CD14-positive monocyte (primary cell): Measurements from ENCODE around the gene HIVEP3. TPM values are rescaled to one million over a fixed set of nuclear protein-coding genes. Genes with fewer than 3 reads are reported as not detected.

Experiments
- DNase-seq, 3 donors: peaks; one replicate each; pipeline ENCODE4 v3.0.0-alpha.2; 2011 to 2022
- H2AFZ ChIP-seq: 2 replicates; pipeline ENCODE4 v1.6.0; 2012; ENCODE audit warnings: mild to moderate bottlenecking, low read depth, low read length, inconsistent platforms; ENCODE audit not compliant: insufficient read depth, poor library complexity, severe bottlenecking
- H3K27ac ChIP-seq, 2 donors: 1 replicate in 1 of 2; 2 replicates in 1 of 2; pipeline ENCODE4 v1.5.1; 2012 to 2013; ENCODE audit warnings: low read length in 2 of 2, control low read depth in 1 of 2, inconsistent platforms in 1 of 2, low read depth in 1 of 2, mild to moderate bottlenecking in 1 of 2
- H3K27me3 ChIP-seq, 2 donors: one replicate each; pipeline versions ENCODE4 v1.6.0 to v1.6.1; 2011 to 2013; ENCODE audit warnings: low read length in 2 of 2; ENCODE audit not compliant: control insufficient read depth in 2 of 2, insufficient read depth in 2 of 2
- H3K36me3 ChIP-seq, 2 donors: replicated peaks in 1 of 2; 1 replicate in 1 of 2; 2 replicates in 1 of 2; pipeline versions ENCODE4 v1.5.1 to v1.6.1; 2012 to 2013; ENCODE audit warnings: low read length in 2 of 2, control low read depth in 1 of 2, inconsistent platforms in 1 of 2, mild to moderate bottlenecking in 1 of 2; ENCODE audit not compliant: insufficient read depth in 2 of 2, control insufficient read depth in 1 of 2
- H3K4me1 ChIP-seq, 2 donors: 1 replicate in 1 of 2; 2 replicates in 1 of 2; pipeline versions ENCODE4 v1.5.1 to v1.6.1; 2012 to 2013; ENCODE audit warnings: low read length in 2 of 2, control low read depth in 1 of 2, inconsistent platforms in 1 of 2, mild to moderate bottlenecking in 1 of 2, moderate library complexity in 1 of 2; ENCODE audit not compliant: insufficient read depth in 2 of 2, control insufficient read depth in 1 of 2
- H3K4me2 ChIP-seq: replicated peaks from 2 replicates; pipeline ENCODE3; 2012; ENCODE audit warnings: low read length, moderate library complexity, mild to moderate bottlenecking; ENCODE audit not compliant: poor library complexity, severe bottlenecking; ENCODE audit errors: extremely low read depth
- H3K4me3 ChIP-seq, 3 experiments: fragments of 200-600 bp in 1 of 3; sonication (generic) in 1 of 3; replicated peaks in 1 of 3; 1 replicate in 2 of 3; 2 replicates in 1 of 3; pipeline ENCODE4 v1.5.1; 2011 to 2013; ENCODE audit warnings: low read length in 3 of 3, mild to moderate bottlenecking in 3 of 3, control low read depth in 2 of 3, low read depth in 2 of 3, inconsistent platforms in 1 of 3, moderate library complexity in 1 of 3
- H3K79me2 ChIP-seq: 2 replicates; pipeline ENCODE4 v1.6.0; 2012; ENCODE audit warnings: mild to moderate bottlenecking, control low read depth, inconsistent platforms, low read length, moderate library complexity; ENCODE audit not compliant: insufficient read depth
- H3K9ac ChIP-seq: 2 replicates; pipeline ENCODE4 v1.6.0; 2017; ENCODE audit warnings: low read length, mild to moderate bottlenecking; ENCODE audit not compliant: insufficient read depth, poor library complexity, severe bottlenecking
- H3K9me3 ChIP-seq, 2 donors: replicated peaks in 1 of 2; 1 replicate in 1 of 2; 2 replicates in 1 of 2; pipeline versions ENCODE4 v1.5.1 to v1.6.1; 2012 to 2013; ENCODE audit warnings: low read length in 2 of 2, control low read depth in 1 of 2; ENCODE audit not compliant: control insufficient read depth in 1 of 2, insufficient read depth in 1 of 2
- H4K20me1 ChIP-seq: 2 replicates; pipeline ENCODE4 v1.6.0; 2012; ENCODE audit warnings: mild to moderate bottlenecking, low read length, control low read depth, moderate library complexity; ENCODE audit not compliant: insufficient read depth
- H3K27ac Mint-ChIP-seq, 7 donors: one replicate each; pipeline ENCODE4 v1.8.0; 2020; ENCODE audit warnings: mild to moderate bottlenecking in 7 of 7, mixed read lengths in 7 of 7, moderate library complexity in 6 of 7, inconsistent platforms in 2 of 7
- H3K27me3 Mint-ChIP-seq, 3 donors: one replicate each; pipeline ENCODE4 v1.8.0; 2021 to 2022; ENCODE audit warnings: low read depth in 3 of 3, mild to moderate bottlenecking in 3 of 3, mixed read lengths in 3 of 3, moderate library complexity in 3 of 3, inconsistent platforms in 1 of 3
- H3K36me3 Mint-ChIP-seq, 2 donors: one replicate each; pipeline ENCODE4 v1.8.0; 2020; ENCODE audit warnings: mixed read lengths in 2 of 2, inconsistent platforms in 1 of 2, mild to moderate bottlenecking in 1 of 2
- H3K4me1 Mint-ChIP-seq: one replicate; pipeline ENCODE4 v1.8.0; 2020; ENCODE audit warnings: mild to moderate bottlenecking, mixed read lengths
- H3K4me3 Mint-ChIP-seq, 2 donors: one replicate each; pipeline ENCODE4 v1.8.0; 2020; ENCODE audit warnings: mild to moderate bottlenecking in 2 of 2, mixed read lengths in 2 of 2, moderate library complexity in 1 of 2
- H3K9me3 Mint-ChIP-seq, 7 donors: one replicate each; pipeline ENCODE4 v1.8.0; 2020 to 2022; ENCODE audit warnings: mixed read lengths in 7 of 7, mild to moderate bottlenecking in 6 of 7, moderate library complexity in 6 of 7, inconsistent platforms in 2 of 7
- WGBS: methylation state at CpG from one replicate; pipeline ENCODE4 v1.1.5; 2013; ENCODE audit warnings: missing lambda C conversion rate; ENCODE audit not compliant: insufficient coverage; 5-methylcytosine and 5-hydroxymethylcytosine counted together
- intact Hi-C, 2 donors: fragments of 100-400 bp; cut with micrococcal nuclease; formaldehyde crosslinking; loops; one replicate each; pipeline versions ENCODE4 v1.15.0 to v1.15.1; 2023
- polyA plus RNA-seq, 3 donors: library from polyadenylated mRNA; depleted of rRNA in 1 of 3; unstranded in 2 of 3; stranded (reverse) in 1 of 3; fragments of 300-500 nt in 2 of 3; fragments of >200 nt in 1 of 3; fragmentation: Illumina TruSeq in 2 of 3; gene quantifications; 1 replicate in 2 of 3; 2 replicates in 1 of 3; pipeline ENCODE4 v1.2.3, GENCODE V29; 2012 to 2021
- TF ChIP-seq, protein P1 (sequence below): fragments of 200-600 bp; IDR thresholded peaks from one replicate; pipeline ENCODE4 v1.8.0; 2022; ENCODE audit warnings: antibody characterized with exemption, mild to moderate bottlenecking

The HIVEP3 gene
- polyA plus RNA-seq, 3 donors: 1.2 to 3.7 (median 1.8) TPM

- Histone ChIP-seq H3K79me2 (no peaks in the 10 kb centered on the region), H2AFZ (no peak overlapping the region), H3K27ac (no peak overlapping the region), H3K4me3 (no peak overlapping the region), H3K9me3 (no peaks in the 10 kb centered on the region), H4K20me1 (no peaks in the 10 kb centered on the region), H3K9ac (no peak overlapping the region), H3K27me3 (no peaks in the 10 kb centered on the region), H3K4me1 (no peaks in the 10 kb centered on the region), H3K36me3 (no peaks in the 10 kb centered on the region), H3K4me2 (no peak overlapping the region)
- Mint-ChIP-seq H3K36me3 (no peaks in the 10 kb centered on the region), H3K4me3 (no peak overlapping the region), H3K27ac (peak overlapping the region in 1 of 7 donors; percentile 57), H3K4me1 (peaks cover 10% of the 10 kb centered on the region), H3K9me3 (peaks cover 0 to 5% (median 2%) of the 10 kb centered on the region in 7 donors), H3K27me3 (peaks cover 0 to 5% (median 1%) of the 10 kb centered on the region in 3 donors)
- peak; percentile 44 to 90 (median 50) for DNase-seq
- intact Hi-C loops: no loop called here
- WGBS: 68% methylated on average over 5 of the region's 7 CpGs
- TF ChIP-seq, protein P1, sequence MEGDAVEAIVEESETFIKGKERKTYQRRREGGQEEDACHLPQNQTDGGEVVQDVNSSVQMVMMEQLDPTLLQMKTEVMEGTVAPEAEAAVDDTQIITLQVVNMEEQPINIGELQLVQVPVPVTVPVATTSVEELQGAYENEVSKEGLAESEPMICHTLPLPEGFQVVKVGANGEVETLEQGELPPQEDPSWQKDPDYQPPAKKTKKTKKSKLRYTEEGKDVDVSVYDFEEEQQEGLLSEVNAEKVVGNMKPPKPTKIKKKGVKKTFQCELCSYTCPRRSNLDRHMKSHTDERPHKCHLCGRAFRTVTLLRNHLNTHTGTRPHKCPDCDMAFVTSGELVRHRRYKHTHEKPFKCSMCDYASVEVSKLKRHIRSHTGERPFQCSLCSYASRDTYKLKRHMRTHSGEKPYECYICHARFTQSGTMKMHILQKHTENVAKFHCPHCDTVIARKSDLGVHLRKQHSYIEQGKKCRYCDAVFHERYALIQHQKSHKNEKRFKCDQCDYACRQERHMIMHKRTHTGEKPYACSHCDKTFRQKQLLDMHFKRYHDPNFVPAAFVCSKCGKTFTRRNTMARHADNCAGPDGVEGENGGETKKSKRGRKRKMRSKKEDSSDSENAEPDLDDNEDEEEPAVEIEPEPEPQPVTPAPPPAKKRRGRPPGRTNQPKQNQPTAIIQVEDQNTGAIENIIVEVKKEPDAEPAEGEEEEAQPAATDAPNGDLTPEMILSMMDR: no peak
These were observed 48.6 kb downstream of the HIVEP3 start for GRCh38 chr1:41870076-41870562.

- no peak overlapping the region for H3K27ac ChIP-seq
- no peak overlapping the region for H3K4me3 ChIP-seq
- H3K9ac ChIP-seq: no peak overlapping the region
- Mint-ChIP-seq H3K36me3 (no peaks in the 10 kb centered on the region), H3K4me3 (no peak overlapping the region), H3K4me1 (peaks cover 11% of the 10 kb centered on the region), H3K27ac (peak overlapping the region in 3 of 7 donors; percentile 4 to 43 (median 19)), H3K9me3 (peaks cover 0 to 5% (median 2%) of the 10 kb centered on the region in 7 donors), H3K27me3 (peaks cover 0 to 2% (median 1%) of the 10 kb centered on the region in 3 donors)
- 95% methylated on average over 3 of the region's 6 CpGs for WGBS
- no peak overlapping the region for H2AFZ ChIP-seq
- H4K20me1 ChIP-seq: no peaks in the 10 kb centered on the region
- H3K4me1 ChIP-seq: no peaks in the 10 kb centered on the region
- H3K4me2 ChIP-seq: no peak overlapping the region
- H3K79me2 ChIP-seq: no peaks in the 10 kb centered on the region
- no peaks in the 10 kb centered on the region for H3K27me3 ChIP-seq
- no peaks in the 10 kb centered on the region for H3K9me3 ChIP-seq
- peak in 1 of 3 donors; percentile 55 for DNase-seq
- TF ChIP-seq, protein P1: no peak
- H3K36me3 ChIP-seq: no peaks in the 10 kb centered on the region
- intact Hi-C loops: no loop called here
These were observed 50.3 kb downstream of the HIVEP3 start for GRCh38 chr1:41868241-41868998.
